Hematopoietic multipotent progenitor cell (in vitro differentiated cells): ENCODE measurements around the gene TIMD4. TPM values are rescaled to one million over a fixed set of nuclear protein-coding genes. Genes with fewer than 3 reads are reported as not detected.
"Not testable (repeated sequence)": the region's sequence is repeated elsewhere in the genome, so short reads cannot be mapped to it uniquely, and the experiment has no call there.

Experiments used
- DNase-seq, 3 donors: peaks; one replicate each; pipeline ENCODE4 v3.0.0-alpha.2; 2011 to 2015; ENCODE audit warnings: low read depth in 2 of 3, low spot score in 2 of 3
- total RNA-seq: library from RNA; depleted of rRNA; stranded (reverse); fragments of >200 nt; gene quantifications from one replicate; pipeline ENCODE4 v1.2.3, GENCODE V29; 2012

Gene TIMD4
- total RNA-seq: not detected

- no peak for DNase-seq
These were observed at the start of gene TIMD4 for GRCh38 chr5:156963125-156963524. Gene TIMD4 (minus strand): TSS chr5:156963226. CDS start chr5:156963198, 28 bp downstream.

- no peak for DNase-seq
These were observed 43.2 kb upstream of the TIMD4 start for GRCh38 chr5:157006262-157006661.

- no peak for DNase-seq
These were observed 42.0 kb upstream of the TIMD4 start for GRCh38 chr5:157004893-157005551.

GRCh38 chr5:156991714-156992113, 28.7 kb upstream of the TIMD4 start:
- DNase-seq: no peak

GRCh38 chr5:156984064-156984463, 21.0 kb upstream of the TIMD4 start:
- no peak for DNase-seq

- peak in 1 of 3 donors; percentile 48 for DNase-seq
These were observed 18.5 kb upstream of the TIMD4 start for GRCh38 chr5:156981481-156981880.

- DNase-seq: no peak
These were observed 11.3 kb upstream of the TIMD4 start for GRCh38 chr5:156974328-156974727.

- no peak for DNase-seq
These were observed 9.0 kb upstream of the TIMD4 start for GRCh38 chr5:156971848-156972525.

- DNase-seq: no peak
These were observed 8.4 kb upstream of the TIMD4 start for GRCh38 chr5:156971415-156971814.

- not testable (repeated sequence) for DNase-seq
These were observed 4.4 kb upstream of the TIMD4 start for GRCh38 chr5:156967386-156967785.

GRCh38 chr5:156956321-156956720, 6.7 kb downstream of the TIMD4 start:
- no peak for DNase-seq

GRCh38 chr5:156951359-156951758, 11.7 kb downstream of the TIMD4 start:
- DNase-seq: no peak

- DNase-seq: no peak
These were observed 12.3 kb downstream of the TIMD4 start for GRCh38 chr5:156950716-156951115.

- DNase-seq: no peak
These were observed 13.6 kb downstream of the TIMD4 start for GRCh38 chr5:156949424-156949823.

GRCh38 chr5:156947925-156948324, 15.1 kb downstream of the TIMD4 start:
- DNase-seq: no peak

GRCh38 chr5:156942064-156942463, 21.0 kb downstream of the TIMD4 start:
- no peak for DNase-seq

GRCh38 chr5:156940462-156940861, 22.6 kb downstream of the TIMD4 start:
- not testable (repeated sequence) for DNase-seq

- no peak for DNase-seq
These were observed 26.1 kb downstream of the TIMD4 start for GRCh38 chr5:156936972-156937371.

- DNase-seq: peak; percentile 18 to 52 (median 24)
These were observed 28.4 kb downstream of the TIMD4 start for GRCh38 chr5:156934450-156935211.

- DNase-seq: no peak
These were observed 33.6 kb downstream of the TIMD4 start for GRCh38 chr5:156929366-156929948.

GRCh38 chr5:156927545-156927944, 35.5 kb downstream of the TIMD4 start:
- no peak for DNase-seq
